ENCODE data around the gene KCNH6.

Gene KCNH6

GRCh38 chr17:63479495-63480184 is 43.5 kb upstream of the KCNH6 start:
- FAIRE-seq (no peak), DNase-seq (ENCODE audit: insufficient read length) (no peak)
- TF ChIP-seq POLR2A (IDR thresholded peaks at IDR 0.05; ENCODE audit: low read depth, low read length) (no peak), POLR2AphosphoS5 (IDR thresholded peaks at IDR 0.05; ENCODE audit: low read depth, low read length) (no peak), TAF1 (IDR thresholded peaks at IDR 0.05; ENCODE audit: borderline replicate concordance, low read depth, low read length) (no peak)

- TF ChIP-seq POLR2A (IDR thresholded peaks at IDR 0.05; ENCODE audit: low read depth, low read length): no peak
- no peak for TF ChIP-seq TAF1 (IDR thresholded peaks at IDR 0.05; ENCODE audit: borderline replicate concordance, low read depth, low read length)
- no peak for TF ChIP-seq POLR2AphosphoS5 (IDR thresholded peaks at IDR 0.05; ENCODE audit: low read depth, low read length)
- DNase-seq (ENCODE audit: insufficient read length) (no peak), FAIRE-seq (no peak)
These were observed 42.9 kb upstream of the KCNH6 start for GRCh38 chr17:63480192-63480784.

DNA sequence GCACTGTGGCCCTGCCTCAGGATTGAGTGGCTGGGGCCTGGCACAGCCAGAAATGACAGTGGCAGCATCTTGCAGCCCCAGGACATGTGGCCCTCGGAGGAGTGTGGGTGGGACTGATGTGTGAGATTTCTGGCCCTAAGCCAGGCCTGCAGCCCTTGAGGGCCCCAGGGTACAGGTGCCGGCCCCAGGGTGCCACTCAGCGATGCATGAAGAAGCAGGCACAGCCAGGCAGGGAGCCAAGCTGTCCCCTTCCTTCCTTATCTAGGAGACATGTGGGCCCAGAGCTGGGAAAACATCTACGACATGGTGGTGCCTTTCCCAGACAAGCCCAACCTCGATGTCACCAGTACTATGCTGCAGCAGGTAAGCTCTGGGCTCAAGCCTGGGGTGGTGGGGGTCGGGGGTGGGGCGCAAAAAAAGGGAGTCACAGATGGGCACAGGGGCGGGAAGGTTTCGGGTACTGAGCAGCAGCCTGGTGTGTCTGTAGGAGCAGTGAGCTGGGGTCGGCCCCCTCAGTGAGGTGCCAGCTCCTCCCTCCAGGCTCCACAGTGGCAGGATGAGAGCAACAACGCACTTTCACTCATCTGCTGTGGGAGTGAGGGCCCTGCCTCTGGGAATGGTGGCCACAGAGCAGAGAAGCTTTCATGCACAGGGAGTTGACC is 42.2 kb upstream of the KCNH6 start:
- TF ChIP-seq POLR2AphosphoS5 (IDR thresholded peaks at IDR 0.05; ENCODE audit: low read depth, low read length): no peak
- TF ChIP-seq POLR2A (IDR thresholded peaks at IDR 0.05; ENCODE audit: low read depth, low read length): no peak
- no peak for TF ChIP-seq TAF1 (IDR thresholded peaks at IDR 0.05; ENCODE audit: borderline replicate concordance, low read depth, low read length)
- FAIRE-seq: no peak
- DNase-seq (ENCODE audit: insufficient read length): no peak

DNA sequence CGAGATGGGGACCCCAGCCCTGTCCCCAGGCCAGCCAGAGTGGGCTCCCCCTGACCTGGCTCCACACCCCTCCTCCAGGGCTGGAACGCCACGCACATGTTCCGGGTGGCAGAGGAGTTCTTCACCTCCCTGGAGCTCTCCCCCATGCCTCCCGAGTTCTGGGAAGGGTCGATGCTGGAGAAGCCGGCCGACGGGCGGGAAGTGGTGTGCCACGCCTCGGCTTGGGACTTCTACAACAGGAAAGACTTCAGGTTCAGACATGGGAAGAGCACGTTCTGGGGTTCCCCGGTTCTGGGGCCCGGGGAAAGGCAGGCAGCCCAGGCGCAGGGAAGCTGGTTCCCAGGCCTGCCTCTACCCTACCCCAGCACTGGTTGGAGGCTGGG is 41.7 kb upstream of the KCNH6 start:
- no peak for FAIRE-seq
- TF ChIP-seq POLR2A (IDR thresholded peaks at IDR 0.05; ENCODE audit: low read depth, low read length) (no peak), POLR2AphosphoS5 (IDR thresholded peaks at IDR 0.05; ENCODE audit: low read depth, low read length) (no peak), TAF1 (IDR thresholded peaks at IDR 0.05; ENCODE audit: borderline replicate concordance, low read depth, low read length) (no peak)
- no peak for DNase-seq (ENCODE audit: insufficient read length)

DNA sequence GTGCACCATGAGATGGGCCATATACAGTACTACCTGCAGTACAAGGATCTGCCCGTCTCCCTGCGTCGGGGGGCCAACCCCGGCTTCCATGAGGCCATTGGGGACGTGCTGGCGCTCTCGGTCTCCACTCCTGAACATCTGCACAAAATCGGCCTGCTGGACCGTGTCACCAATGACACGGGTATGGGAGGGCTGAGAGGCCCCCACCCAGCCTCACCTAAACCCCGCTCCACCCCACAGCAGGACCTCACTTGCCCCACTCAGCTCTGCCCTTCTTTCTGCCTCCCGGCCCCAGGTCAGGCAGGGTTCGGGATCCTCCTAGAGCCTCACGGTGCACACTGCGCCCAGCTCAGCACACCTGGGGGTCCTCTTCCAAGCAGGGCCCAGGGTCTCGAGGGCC is 40.6 kb upstream of the KCNH6 start:
- no peak for DNase-seq (ENCODE audit: insufficient read length)
- FAIRE-seq: no peak
- TF ChIP-seq POLR2A (IDR thresholded peaks at IDR 0.05; ENCODE audit: low read depth, low read length) (no peak), POLR2AphosphoS5 (IDR thresholded peaks at IDR 0.05; ENCODE audit: low read depth, low read length) (no peak), TAF1 (IDR thresholded peaks at IDR 0.05; ENCODE audit: borderline replicate concordance, low read depth, low read length) (no peak)

DNA sequence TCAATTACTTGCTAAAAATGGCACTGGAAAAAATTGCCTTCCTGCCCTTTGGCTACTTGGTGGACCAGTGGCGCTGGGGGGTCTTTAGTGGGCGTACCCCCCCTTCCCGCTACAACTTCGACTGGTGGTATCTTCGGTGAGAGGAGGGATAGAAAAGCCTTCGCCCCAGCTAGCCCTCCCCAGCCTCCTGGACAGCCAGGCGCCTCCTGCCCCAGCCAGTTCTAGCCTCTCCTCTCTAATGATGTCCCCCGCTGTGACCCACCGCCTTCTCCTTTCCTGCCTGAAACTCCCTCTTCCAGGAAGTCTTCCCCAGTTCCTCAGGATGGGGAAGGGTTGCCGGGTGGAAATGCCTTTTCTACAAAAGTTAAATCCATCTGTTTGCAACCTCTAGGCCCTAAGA is 40.1 kb upstream of the KCNH6 start:
- FAIRE-seq (no peak), DNase-seq (ENCODE audit: insufficient read length) (no peak)
- TF ChIP-seq POLR2A (IDR thresholded peaks at IDR 0.05; ENCODE audit: low read depth, low read length): no peak
- no peak for TF ChIP-seq POLR2AphosphoS5 (IDR thresholded peaks at IDR 0.05; ENCODE audit: low read depth, low read length)
- no peak for TF ChIP-seq TAF1 (IDR thresholded peaks at IDR 0.05; ENCODE audit: borderline replicate concordance, low read depth, low read length)

- no peak for TF ChIP-seq TAF1 (IDR thresholded peaks at IDR 0.05; ENCODE audit: borderline replicate concordance, low read depth, low read length)
- no peak for TF ChIP-seq POLR2A (IDR thresholded peaks at IDR 0.05; ENCODE audit: low read depth, low read length)
- FAIRE-seq (no peak), DNase-seq (ENCODE audit: insufficient read length) (no peak)
These were observed 39.2 kb upstream of the KCNH6 start for GRCh38 chr17:63483655-63484575.

GRCh38 chr17:63486317-63487013 is 36.7 kb upstream of the KCNH6 start:
- TF ChIP-seq TAF1 (IDR thresholded peaks at IDR 0.05; ENCODE audit: borderline replicate concordance, low read depth, low read length) (no peak), POLR2AphosphoS5 (IDR thresholded peaks at IDR 0.05; ENCODE audit: low read depth, low read length) (no peak), POLR2A (IDR thresholded peaks at IDR 0.05; ENCODE audit: low read depth, low read length) (no peak)
- DNase-seq (ENCODE audit: insufficient read length) (peak; percentile 27), FAIRE-seq (no peak)

DNA sequence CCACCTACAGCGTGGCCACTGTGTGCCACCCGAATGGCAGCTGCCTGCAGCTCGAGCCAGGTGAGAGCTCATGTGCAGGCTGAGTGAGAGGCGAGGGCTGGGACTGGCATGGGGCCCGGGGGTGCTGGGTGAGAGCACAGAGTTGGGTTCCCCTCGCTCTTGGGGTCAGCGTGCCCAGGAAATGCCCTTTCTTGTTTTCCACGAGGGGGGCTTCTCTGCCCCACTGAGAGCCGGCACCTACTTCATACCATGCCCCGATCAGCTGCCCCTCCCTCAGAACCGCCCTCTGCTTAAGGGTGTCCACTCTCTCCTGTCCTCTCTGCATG is 36.2 kb upstream of the KCNH6 start:
- FAIRE-seq (no peak), DNase-seq (ENCODE audit: insufficient read length) (peak; percentile 16)
- TF ChIP-seq POLR2A (IDR thresholded peaks at IDR 0.05; ENCODE audit: low read depth, low read length) (no peak), TAF1 (IDR thresholded peaks at IDR 0.05; ENCODE audit: borderline replicate concordance, low read depth, low read length) (no peak), POLR2AphosphoS5 (IDR thresholded peaks at IDR 0.05; ENCODE audit: low read depth, low read length) (no peak)

GRCh38 chr17:63488851-63489250 is 34.3 kb upstream of the KCNH6 start:
- DNase-seq (ENCODE audit: insufficient read length) (peak; percentile 5), FAIRE-seq (no peak)

GRCh38 chr17:63489291-63489690 is 33.9 kb upstream of the KCNH6 start:
- FAIRE-seq (no peak), DNase-seq (ENCODE audit: insufficient read length) (peak; percentile 15)
- no peak for TF ChIP-seq POLR2A (IDR thresholded peaks at IDR 0.05; ENCODE audit: low read depth, low read length)
- TF ChIP-seq POLR2AphosphoS5 (IDR thresholded peaks at IDR 0.05; ENCODE audit: low read depth, low read length): no peak
- no peak for TF ChIP-seq TAF1 (IDR thresholded peaks at IDR 0.05; ENCODE audit: borderline replicate concordance, low read depth, low read length)

More at GRCh38 chr17:63488851-63489250, 34.3 kb upstream of the KCNH6 start:
- TF ChIP-seq POLR2A (IDR thresholded peaks at IDR 0.05; ENCODE audit: low read depth, low read length): no peak
- no peak for TF ChIP-seq POLR2AphosphoS5 (IDR thresholded peaks at IDR 0.05; ENCODE audit: low read depth, low read length)
- TF ChIP-seq TAF1 (IDR thresholded peaks at IDR 0.05; ENCODE audit: borderline replicate concordance, low read depth, low read length): no peak
